ENCODE measurements around the gene SH3GL3.
A peak's percentile ranks its signal among the peaks of the same experiment; 100 is the strongest.

Gene SH3GL3

DNA sequence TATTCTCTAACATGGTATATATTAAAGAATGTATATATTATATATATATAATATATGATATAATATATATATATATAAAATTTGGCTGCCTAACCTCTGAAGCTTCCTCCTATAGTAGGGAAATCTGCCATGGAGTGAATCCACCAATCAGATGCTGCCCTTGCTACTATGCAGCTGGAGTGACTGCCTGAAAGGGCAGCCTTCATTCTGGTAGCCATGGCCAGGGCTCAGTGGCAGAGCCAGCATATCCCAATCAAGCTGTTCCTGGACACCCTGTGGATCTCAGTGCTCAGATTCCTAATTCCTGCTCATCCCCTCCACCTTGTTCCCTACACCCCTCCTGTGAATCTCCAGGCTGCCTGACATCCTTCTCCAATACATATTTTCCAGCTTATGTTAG, 2.2 kb upstream of the SH3GL3 start:
- DNase-seq (ENCODE audit: insufficient read length, low spot score) (no peak), FAIRE-seq (no peak)

DNA sequence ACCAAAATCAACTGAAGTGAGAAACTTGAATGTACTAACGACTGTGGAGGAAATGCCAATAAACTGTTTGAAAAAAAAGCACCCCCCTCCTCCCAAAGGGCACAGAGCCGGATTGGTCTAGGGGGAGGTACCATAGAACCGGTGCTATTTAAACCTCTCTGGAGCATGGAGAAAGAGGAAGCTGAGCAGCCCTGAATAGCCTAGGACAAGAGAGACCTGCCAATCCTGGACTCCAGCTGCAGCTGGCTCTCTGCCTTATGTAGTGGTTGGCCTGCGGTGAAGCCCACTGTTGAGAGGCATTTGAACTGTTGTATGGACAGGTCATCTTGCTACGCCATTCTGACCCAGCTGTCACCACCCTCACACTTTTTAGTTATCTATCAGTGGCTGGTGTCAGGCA, 1.5 kb upstream of the SH3GL3 start:
- FAIRE-seq (no peak), DNase-seq (ENCODE audit: insufficient read length, low spot score) (no peak)
- TF ChIP-seq POLR2A (IDR thresholded peaks at IDR 0.05; ENCODE audit: low read depth, low read length), result no peak

More for the DNA sequence above, 2.2 kb upstream of the SH3GL3 start:
- no peak for TF ChIP-seq POLR2A (IDR thresholded peaks at IDR 0.05; ENCODE audit: low read depth, low read length)

- no peak for TF ChIP-seq POLR2A (IDR thresholded peaks at IDR 0.05; ENCODE audit: low read depth, low read length)
- FAIRE-seq (no peak), DNase-seq (ENCODE audit: insufficient read length, low spot score) (no peak)
Measured at GRCh38 chr15:83446417-83446816, 724 bp upstream of the SH3GL3 start.

GRCh38 chr15:83449250-83449671, 2.1 kb downstream of the SH3GL3 start:
- FAIRE-seq, result no peak
- no peak for DNase-seq (ENCODE audit: insufficient read length, low spot score)
- no peak for TF ChIP-seq POLR2A (IDR thresholded peaks at IDR 0.05; ENCODE audit: low read depth, low read length)

GRCh38 chr15:83449937-83450506, 2.9 kb downstream of the SH3GL3 start:
- no peak for FAIRE-seq
- no peak for TF ChIP-seq POLR2A (IDR thresholded peaks at IDR 0.05; ENCODE audit: low read depth, low read length)
- DNase-seq (ENCODE audit: insufficient read length, low spot score), result no peak

- DNase-seq (ENCODE audit: insufficient read length, low spot score) (no peak), FAIRE-seq (no peak)
- TF ChIP-seq POLR2A (IDR thresholded peaks at IDR 0.05; ENCODE audit: low read depth, low read length), result no peak
Measured at GRCh38 chr15:83457149-83457548, 10.0 kb downstream of the SH3GL3 start.

- TF ChIP-seq POLR2A (IDR thresholded peaks at IDR 0.05; ENCODE audit: low read depth, low read length), result no peak
- DNase-seq (ENCODE audit: insufficient read length, low spot score), result no peak
- FAIRE-seq, result no peak
Measured at GRCh38 chr15:83458381-83458780, 11.2 kb downstream of the SH3GL3 start.

GRCh38 chr15:83462026-83462425, 14.9 kb downstream of the SH3GL3 start:
- DNase-seq (ENCODE audit: insufficient read length, low spot score) (no peak), FAIRE-seq (no peak)
- no peak for TF ChIP-seq POLR2A (IDR thresholded peaks at IDR 0.05; ENCODE audit: low read depth, low read length)

- DNase-seq (ENCODE audit: insufficient read length, low spot score) (no peak), FAIRE-seq (no peak)
- no peak for TF ChIP-seq POLR2A (IDR thresholded peaks at IDR 0.05; ENCODE audit: low read depth, low read length)
Measured at GRCh38 chr15:83462953-83463433, 15.9 kb downstream of the SH3GL3 start.

DNA sequence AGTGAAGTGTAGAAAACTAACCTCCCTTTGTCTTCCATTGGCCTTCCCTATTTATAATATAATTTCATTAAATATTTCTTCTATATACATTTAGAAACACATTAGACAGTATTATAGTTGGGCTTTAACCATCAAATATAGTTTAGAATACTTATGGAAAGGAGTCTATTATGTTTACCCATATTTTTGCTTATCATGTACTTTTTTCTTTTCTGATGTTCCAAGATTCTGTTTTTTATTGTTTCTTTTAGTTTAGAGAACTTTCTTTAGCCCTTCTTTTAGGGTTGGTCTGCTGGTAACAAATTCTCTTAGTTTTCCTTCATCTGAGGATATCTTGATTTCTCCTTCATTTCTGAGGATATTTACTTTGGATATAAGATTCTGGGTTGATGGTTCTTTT, 23.7 kb downstream of the SH3GL3 start:
- DNase-seq (ENCODE audit: insufficient read length, low spot score), result no peak
- no peak for TF ChIP-seq POLR2A (IDR thresholded peaks at IDR 0.05; ENCODE audit: low read depth, low read length)
- FAIRE-seq, result no peak

DNA sequence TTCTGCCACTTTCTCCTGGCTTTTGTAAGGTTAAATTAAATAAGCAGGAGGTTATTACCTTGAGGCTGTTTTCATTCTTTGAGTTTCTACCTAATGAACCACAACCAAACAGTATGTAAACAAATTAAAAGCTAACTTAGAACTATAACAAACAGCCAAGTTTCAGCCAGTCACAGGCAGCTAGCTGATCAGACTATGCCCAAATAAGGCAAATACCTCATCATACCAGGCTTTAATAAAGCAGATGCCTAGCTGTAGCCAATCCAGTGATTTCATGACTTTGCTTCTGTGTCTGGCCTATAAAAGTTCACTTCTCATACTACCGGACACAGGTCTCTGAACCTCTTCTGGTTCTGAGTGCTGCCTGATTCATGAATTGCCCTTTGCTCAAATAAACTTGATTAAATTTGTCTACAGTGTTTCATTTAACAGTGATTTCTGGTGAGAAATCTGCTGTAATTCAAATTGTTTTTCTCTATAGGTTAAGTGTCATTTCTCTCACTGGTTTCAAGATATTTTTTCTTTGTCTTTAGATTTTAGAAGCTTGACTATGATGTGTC, 24.2 kb downstream of the SH3GL3 start:
- no peak for FAIRE-seq
- TF ChIP-seq POLR2A (IDR thresholded peaks at IDR 0.05; ENCODE audit: low read depth, low read length), result no peak
- no peak for DNase-seq (ENCODE audit: insufficient read length, low spot score)

DNA sequence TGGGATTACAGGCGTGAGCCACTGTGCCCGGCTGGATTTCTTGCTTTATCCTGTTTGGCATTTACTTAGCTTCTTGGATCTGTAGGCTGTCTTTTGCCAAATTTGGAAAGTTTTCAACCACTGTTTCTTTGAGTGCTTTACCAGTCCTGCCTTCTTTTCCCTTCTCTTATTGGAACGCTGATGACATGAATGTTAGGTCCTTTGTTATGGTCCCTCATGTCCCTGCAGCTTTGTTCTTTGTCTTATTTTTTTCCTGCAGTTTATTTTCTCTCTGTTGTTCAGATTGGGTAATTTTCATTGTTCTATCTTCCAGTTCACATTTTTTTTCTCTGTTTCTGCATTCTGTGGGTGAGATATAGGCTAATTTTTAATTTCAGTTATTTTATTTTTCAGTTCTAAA, 25.0 kb downstream of the SH3GL3 start:
- DNase-seq (ENCODE audit: insufficient read length, low spot score) (no peak), FAIRE-seq (no peak)
- no peak for TF ChIP-seq POLR2A (IDR thresholded peaks at IDR 0.05; ENCODE audit: low read depth, low read length)

DNA sequence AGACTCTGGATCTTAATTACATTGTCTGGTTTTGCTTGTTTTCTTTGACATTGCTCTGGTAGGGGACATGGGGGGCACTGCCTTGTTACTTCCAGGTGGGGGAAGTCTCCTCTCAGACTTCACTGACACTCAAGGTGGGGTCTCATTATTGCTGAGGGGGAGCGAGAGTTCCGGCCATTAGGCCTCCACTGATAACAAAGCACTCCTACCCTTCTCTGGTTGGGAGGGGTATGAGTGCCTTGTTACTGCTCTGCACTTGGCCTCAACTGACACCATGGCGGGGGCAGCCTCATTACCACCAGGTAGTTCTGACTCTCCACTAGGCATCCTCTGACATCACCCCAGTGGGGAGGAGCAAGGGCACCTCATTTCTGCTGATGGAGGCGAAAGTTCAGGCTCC, 25.7 kb downstream of the SH3GL3 start:
- FAIRE-seq (no peak), DNase-seq (ENCODE audit: insufficient read length, low spot score) (no peak)
- TF ChIP-seq POLR2A (IDR thresholded peaks at IDR 0.05; ENCODE audit: low read depth, low read length), result no peak

GRCh38 chr15:83474578-83474977, 27.4 kb downstream of the SH3GL3 start:
- no peak for FAIRE-seq
- no peak for DNase-seq (ENCODE audit: insufficient read length, low spot score)
- no peak for TF ChIP-seq POLR2A (IDR thresholded peaks at IDR 0.05; ENCODE audit: low read depth, low read length)

DNA sequence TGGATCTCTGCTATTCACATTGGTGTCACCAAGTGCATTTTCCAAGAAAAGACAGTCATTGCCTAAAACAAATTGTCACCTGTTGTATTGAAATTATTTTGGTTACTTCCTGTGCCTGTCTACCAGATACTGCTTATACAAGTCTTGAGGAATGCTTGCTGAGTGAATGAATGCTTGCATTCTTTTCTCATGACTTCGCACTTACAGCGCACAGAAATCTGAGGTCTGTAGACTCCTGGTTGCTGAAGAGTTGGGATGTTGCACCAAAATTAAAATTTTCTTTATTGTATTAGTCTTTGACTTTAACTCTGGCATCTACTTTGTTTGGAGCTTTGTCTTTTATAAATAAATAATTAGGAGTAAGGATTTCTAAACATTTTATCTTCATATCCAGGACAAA, 28.4 kb downstream of the SH3GL3 start:
- peak; percentile 32 for DNase-seq (ENCODE audit: insufficient read length, low spot score)
- FAIRE-seq, result peak; percentile 15
- no peak for TF ChIP-seq POLR2A (IDR thresholded peaks at IDR 0.05; ENCODE audit: low read depth, low read length)
